ENCODE measurements around the gene PLXND1.
A peak's percentile ranks its signal among the peaks of the same experiment; 100 is the strongest.

PLXND1 gene

GRCh38 chr3:129581623-129582022 lies 24.9 kb downstream of the PLXND1 start:
- no peak for DNase-seq

GRCh38 chr3:129579991-129580390 lies 26.5 kb downstream of the PLXND1 start:
- no peak for DNase-seq

- DNase-seq: no peak
These were observed 28.3 kb downstream of the PLXND1 start for GRCh38 chr3:129577925-129578786.

DNA sequence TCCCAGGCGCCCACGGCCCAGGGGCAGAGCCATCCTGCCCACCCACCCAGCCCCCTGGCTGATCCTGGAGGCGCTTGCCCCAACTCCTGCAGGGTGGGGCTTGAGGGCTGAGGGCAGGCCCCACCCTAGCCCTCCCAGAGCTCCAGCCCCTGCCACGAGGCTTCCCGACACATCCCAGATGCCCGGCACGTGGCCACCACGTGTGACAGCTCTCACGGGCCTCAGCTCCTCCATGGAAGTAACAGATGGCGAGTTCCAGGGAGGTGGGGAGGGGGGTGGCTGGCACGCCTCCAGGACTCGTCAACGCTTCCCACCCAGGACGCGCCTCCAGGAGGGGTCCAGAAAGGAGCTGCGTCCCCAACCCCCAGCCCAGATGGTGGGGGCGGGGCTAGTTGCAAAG lies 29.1 kb downstream of the PLXND1 start:
- no peak for DNase-seq

DNA sequence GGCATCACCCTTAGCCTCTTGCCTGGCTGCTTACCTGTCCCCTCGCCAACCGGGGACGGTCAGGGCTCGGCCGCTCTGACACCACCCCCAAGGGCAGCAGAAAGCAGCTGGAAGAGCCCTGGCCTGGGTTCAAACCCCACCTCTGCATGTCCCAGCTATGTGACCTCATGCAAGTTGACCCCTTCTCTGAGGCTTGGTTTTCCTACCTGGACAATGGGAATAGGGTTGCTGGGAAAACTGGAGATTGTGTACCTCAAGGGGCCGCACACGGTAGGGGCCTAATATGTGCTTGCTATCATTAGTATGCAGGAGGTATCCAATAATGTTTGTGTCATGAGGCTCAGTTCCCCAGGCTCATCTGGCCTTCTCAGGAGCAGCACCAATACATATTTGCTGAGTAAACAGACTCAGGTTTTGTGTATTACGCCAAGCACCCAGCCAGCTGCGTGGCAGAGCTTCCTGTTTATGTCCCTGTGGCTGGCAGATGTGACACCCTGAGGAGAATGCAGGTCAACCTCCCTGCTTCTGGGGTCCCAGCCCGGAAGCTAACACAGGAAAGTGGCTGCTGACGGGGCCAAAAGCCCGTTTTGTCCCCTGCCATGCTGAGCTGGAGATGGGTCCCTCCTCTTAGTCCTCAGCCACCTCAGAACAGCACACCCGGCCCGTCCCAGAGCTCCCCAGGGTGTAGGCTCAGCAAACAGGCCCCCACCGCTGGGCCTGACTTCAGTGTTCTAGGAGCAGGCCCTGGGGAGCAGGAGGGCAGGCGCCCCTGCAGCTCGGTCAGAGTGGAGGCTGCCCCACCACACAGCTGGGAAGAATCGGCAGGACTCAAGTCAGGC lies 29.7 kb downstream of the PLXND1 start:
- DNase-seq: peak; percentile 26 to 42

DNA sequence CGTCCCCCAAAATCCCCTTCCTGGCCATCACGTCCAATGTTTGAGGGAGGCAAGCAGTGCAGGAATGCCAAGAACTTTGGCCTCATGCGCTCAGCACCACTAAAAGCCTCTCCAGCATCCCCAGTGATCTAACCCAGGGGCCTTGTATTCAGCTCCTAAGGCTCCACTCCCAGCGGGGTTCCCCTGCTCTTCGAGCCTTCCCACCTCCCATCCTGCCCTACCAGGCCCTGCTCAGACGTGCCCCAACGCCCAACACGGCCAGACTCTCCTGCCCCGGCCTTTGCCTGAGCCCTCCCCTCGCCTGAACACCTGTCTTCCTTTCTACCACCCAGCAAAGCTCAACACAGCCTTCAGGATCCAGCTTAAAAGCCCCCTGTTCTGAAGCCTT lies 30.5 kb downstream of the PLXND1 start:
- DNase-seq: no peak

DNA sequence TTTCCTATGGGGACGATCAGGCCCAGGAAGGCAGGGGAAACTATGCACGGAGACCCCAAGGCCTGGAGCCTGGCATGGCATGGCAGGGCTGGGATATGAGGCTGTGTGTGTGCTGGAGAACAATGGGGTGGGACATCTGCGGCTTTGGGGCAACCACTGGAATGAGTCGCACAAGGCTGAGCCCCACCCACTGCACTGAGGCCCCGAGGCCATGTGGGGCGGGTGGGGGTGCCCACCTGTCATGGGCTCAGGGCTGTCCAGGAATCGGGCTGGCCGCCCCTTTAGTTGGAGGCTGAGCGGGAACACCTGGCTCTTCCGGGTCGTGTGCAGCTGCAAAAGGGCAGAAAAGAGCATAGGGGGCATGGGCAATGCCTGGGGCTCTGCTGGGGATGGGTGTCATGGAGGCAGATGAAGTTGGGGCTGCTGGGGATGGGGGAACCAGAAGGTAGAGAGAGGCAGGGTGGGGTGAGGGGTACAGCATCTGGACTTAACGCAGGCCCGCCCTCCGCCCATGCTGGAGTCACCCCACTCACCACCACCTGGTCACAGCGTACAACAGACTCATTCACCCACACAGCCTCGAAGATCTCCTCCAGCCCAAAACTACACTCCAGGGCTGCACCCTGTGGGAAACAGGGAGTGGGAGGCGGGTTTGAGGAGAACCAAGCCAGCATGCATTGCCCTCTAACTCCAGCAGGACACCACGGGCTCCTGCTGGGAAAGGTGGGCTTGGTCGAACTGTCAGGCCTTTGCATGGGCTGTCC lies 31.1 kb downstream of the PLXND1 start:
- DNase-seq: no peak

- no peak for DNase-seq
These were observed 32.3 kb downstream of the PLXND1 start for GRCh38 chr3:129574206-129574605.

GRCh38 chr3:129573493-129573892 lies 33.0 kb downstream of the PLXND1 start:
- no peak for DNase-seq

- no peak for DNase-seq
These were observed 33.9 kb downstream of the PLXND1 start for GRCh38 chr3:129572603-129573002.

GRCh38 chr3:129571605-129572547 lies 34.6 kb downstream of the PLXND1 start:
- no peak for DNase-seq

GRCh38 chr3:129569856-129570255 lies 36.6 kb downstream of the PLXND1 start:
- no peak for DNase-seq

- no peak for DNase-seq
These were observed 38.5 kb downstream of the PLXND1 start for GRCh38 chr3:129567939-129568338.

- DNase-seq: no peak
These were observed 39.2 kb downstream of the PLXND1 start for GRCh38 chr3:129567176-129567705.

DNA sequence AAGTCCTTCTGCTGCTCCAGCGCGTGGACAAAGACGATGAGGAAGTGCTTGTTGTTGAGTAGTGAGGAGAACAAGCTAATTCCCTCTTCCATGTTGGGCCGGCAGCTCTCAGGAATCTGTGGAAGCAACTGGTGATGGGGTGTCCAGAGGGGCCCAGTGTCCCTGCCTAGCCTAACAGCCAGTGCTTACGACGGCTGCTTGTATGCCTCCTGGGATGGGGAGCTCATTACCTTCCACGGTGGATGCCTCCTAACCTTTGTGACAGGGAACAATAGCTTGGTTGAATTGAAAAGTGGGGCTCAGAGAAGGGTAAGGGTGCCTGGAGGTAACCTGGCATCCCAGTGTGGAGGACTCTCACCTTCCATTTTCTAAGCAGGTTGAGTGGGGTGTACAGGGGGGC lies 40.6 kb downstream of the PLXND1 start:
- no peak for DNase-seq

GRCh38 chr3:129564981-129565644 lies 41.4 kb downstream of the PLXND1 start:
- no peak for DNase-seq

GRCh38 chr3:129563850-129564535 lies 42.5 kb downstream of the PLXND1 start:
- no peak for DNase-seq

DNA sequence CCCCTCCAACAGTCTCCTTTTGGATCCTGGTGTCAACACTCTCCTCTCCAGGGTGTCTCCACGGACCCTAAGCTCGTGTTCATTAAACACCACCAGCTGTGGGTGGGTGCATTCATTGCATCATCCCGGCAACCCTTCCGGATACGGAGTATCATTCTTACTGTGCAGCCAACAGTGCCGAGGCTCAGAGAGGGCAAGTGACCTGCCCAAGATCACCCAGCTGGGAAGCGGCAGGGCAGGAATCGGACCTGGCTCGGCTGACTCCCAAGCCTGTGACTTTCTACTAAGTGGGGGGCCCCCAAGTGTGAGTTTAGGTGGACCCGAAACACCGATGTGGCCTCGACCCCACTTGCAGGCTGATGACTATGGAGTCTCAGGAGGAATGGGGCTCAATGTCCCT lies 43.1 kb downstream of the PLXND1 start:
- DNase-seq: no peak

DNA sequence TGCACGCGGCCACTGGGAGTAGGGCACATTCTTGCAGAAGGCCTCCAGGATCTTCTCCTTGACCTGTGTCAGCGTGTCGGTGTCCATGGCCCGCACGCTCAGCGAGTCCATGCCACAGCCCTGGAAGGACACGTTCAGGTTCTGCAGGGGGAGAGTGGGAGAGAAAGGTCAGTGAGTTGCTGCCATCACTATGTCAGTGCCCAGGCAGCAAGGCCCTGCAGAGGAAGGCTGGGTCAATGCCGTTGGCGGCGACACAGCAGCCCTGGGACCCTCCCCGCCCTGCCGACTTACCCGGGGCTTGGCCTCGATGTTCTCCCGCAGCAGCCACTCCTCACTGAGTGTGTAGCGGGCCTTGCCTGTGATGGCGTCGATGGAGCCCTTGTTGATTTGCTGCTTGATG lies 43.7 kb downstream of the PLXND1 start:
- no peak for DNase-seq

- DNase-seq: no peak
These were observed 44.7 kb downstream of the PLXND1 start for GRCh38 chr3:129561619-129562248.

Data from activated CD4-positive, alpha-beta T cell treated with anti-CD3 and anti-CD28 coated beads, Interleukin-2, amount 50 U/mL, for 48 hours (primary cell).